Kidney glomerular epithelial cell (primary cell): ENCODE data around the gene CFAP46.
"Not testable (repeated sequence)": the region's sequence is repeated elsewhere in the genome, so short reads cannot be mapped to it uniquely, and the experiment has no call there.

Experiments used
- DNase-seq: peaks from one replicate; lab custom pipeline; 2025; lab: John Stamatoyannopoulos, UW

Gene CFAP46

GRCh38 chr10:132944510-132944909, 2.1 kb upstream of the CFAP46 start:
- DNase-seq = no peak

- DNase-seq = no peak
Observed at GRCh38 chr10:132943791-132944404, 1.5 kb upstream of the CFAP46 start.

GRCh38 chr10:132943058-132943790, 854 bp upstream of the CFAP46 start:
- DNase-seq = no peak

GRCh38 chr10:132941640-132942051, 724 bp downstream of the CFAP46 start:
- DNase-seq = no peak

- DNase-seq = no peak
Observed at GRCh38 chr10:132940791-132941465, 1.4 kb downstream of the CFAP46 start.

GRCh38 chr10:132939957-132940790, 2.2 kb downstream of the CFAP46 start:
- DNase-seq = no peak

- DNase-seq = no peak
Observed at GRCh38 chr10:132939378-132939955, 2.9 kb downstream of the CFAP46 start.

- no peak for DNase-seq
Observed at GRCh38 chr10:132938472-132939339, 3.7 kb downstream of the CFAP46 start.

- no peak for DNase-seq
Observed at GRCh38 chr10:132937861-132938260, 4.5 kb downstream of the CFAP46 start.

GRCh38 chr10:132934953-132935352, 7.4 kb downstream of the CFAP46 start:
- no peak for DNase-seq

GRCh38 chr10:132933308-132934042, 8.9 kb downstream of the CFAP46 start:
- DNase-seq = no peak

- DNase-seq = no peak
Observed at GRCh38 chr10:132932461-132933307, 9.7 kb downstream of the CFAP46 start.

- DNase-seq = not testable (repeated sequence)
Observed at GRCh38 chr10:132931258-132932250, 10.8 kb downstream of the CFAP46 start.

- not testable (repeated sequence) for DNase-seq
Observed at GRCh38 chr10:132930701-132931100, 11.7 kb downstream of the CFAP46 start.

GRCh38 chr10:132929953-132930548, 12.3 kb downstream of the CFAP46 start:
- no peak for DNase-seq

- no peak for DNase-seq
Observed at GRCh38 chr10:132929480-132929879, 12.9 kb downstream of the CFAP46 start.

GRCh38 chr10:132928261-132928660, 14.1 kb downstream of the CFAP46 start:
- no peak for DNase-seq

GRCh38 chr10:132927824-132928223, 14.5 kb downstream of the CFAP46 start:
- no peak for DNase-seq
